Cardiac muscle cell (in vitro differentiated cells and primary cell): ENCODE measurements around the gene PSMD5. TPM values are rescaled to one million over a fixed set of nuclear protein-coding genes. Genes with fewer than 3 reads are reported as not detected.

Experiments
- DNase-seq, 2 donors: peaks; one replicate each; pipeline versions ENCODE4 v3.0.0 to v3.0.0-alpha.2; 2010 to 2017; ENCODE audit warnings: low read depth in 1 of 2, low spot score in 1 of 2
- H3K27ac ChIP-seq: fragments of 200-600 bp; sonication (generic); 2 replicates; pipeline ENCODE4 v1.5.1; 2016
- H3K27me3 ChIP-seq: fragments of 200-600 bp; sonication (generic); 2 replicates; pipeline ENCODE4 v1.6.0; 2016; ENCODE audit warnings: control low read depth
- H3K36me3 ChIP-seq: fragments of 200-600 bp; sonication (generic); 2 replicates; pipeline ENCODE4 v1.5.1; 2016; ENCODE audit warnings: control low read depth
- H3K4me1 ChIP-seq: fragments of 200-600 bp; sonication (generic); 2 replicates; pipeline ENCODE4 v1.8.1; 2017; ENCODE audit warnings: low read depth, mild to moderate bottlenecking, mixed run types
- H3K4me3 ChIP-seq: fragments of 200-600 bp; sonication (generic); 2 replicates; pipeline ENCODE4 v1.5.1; 2016; ENCODE audit warnings: mild to moderate bottlenecking
- H3K9me3 ChIP-seq: fragments of 200-600 bp; sonication (generic); 2 replicates; pipeline ENCODE4 v1.5.1; 2017; ENCODE audit warnings: low read depth, mild to moderate bottlenecking, control low read depth
- polyA plus RNA-seq: library from polyadenylated mRNA; unstranded; fragments of >200 nt; fragmentation: Nextera tagmentation; extraction: Ambion mirVana; gene quantifications from 2 replicates; pipeline ENCODE4 v1.2.1, GENCODE V29; 2016
- total RNA-seq: library from RNA; depleted of rRNA; stranded (reverse); fragments of >200 nt; gene quantifications from 2 replicates; pipeline ENCODE4 v1.2.3, GENCODE V29; 2016
- TF ChIP-seq, protein P1 (sequence below): IDR thresholded peaks from 2 replicates; pipeline ENCODE4 v1.5.1; 2012; ENCODE audit warnings: low read depth, mild to moderate bottlenecking, low read length

Gene PSMD5
- total and polyA plus RNA-seq, 2 experiments from 2014 or later: 16.0 to 25.3 TPM

DNA sequence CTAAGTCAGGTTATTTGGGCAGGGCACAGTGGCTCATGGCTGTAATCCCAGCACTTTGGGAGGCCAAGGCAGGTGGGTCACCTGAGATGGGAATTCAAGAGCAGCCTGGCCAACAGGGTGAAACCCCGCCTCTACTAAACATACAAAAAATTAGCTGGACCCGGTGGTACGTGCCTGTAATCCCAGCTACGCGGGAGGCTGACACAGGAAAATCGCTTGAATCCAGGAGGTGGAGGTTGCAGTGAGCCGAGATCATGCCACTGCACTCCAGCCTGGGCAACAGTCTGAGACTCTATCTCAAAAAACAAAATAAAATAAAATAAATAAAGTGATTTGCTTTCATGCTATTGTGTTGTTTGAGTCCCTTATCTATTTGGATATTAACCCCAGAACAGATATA is 41.3 kb downstream of the PSMD5 start:
- Histone ChIP-seq H3K27me3 (no peaks in the 10 kb centered on the region), H3K4me1 (no peaks in the 10 kb centered on the region), H3K27ac (no peak overlapping the region), H3K4me3 (no peak overlapping the region), H3K36me3 (no peaks in the 10 kb centered on the region), H3K9me3 (no peaks in the 10 kb centered on the region)
- DNase-seq: no peak
- TF ChIP-seq, protein P1, sequence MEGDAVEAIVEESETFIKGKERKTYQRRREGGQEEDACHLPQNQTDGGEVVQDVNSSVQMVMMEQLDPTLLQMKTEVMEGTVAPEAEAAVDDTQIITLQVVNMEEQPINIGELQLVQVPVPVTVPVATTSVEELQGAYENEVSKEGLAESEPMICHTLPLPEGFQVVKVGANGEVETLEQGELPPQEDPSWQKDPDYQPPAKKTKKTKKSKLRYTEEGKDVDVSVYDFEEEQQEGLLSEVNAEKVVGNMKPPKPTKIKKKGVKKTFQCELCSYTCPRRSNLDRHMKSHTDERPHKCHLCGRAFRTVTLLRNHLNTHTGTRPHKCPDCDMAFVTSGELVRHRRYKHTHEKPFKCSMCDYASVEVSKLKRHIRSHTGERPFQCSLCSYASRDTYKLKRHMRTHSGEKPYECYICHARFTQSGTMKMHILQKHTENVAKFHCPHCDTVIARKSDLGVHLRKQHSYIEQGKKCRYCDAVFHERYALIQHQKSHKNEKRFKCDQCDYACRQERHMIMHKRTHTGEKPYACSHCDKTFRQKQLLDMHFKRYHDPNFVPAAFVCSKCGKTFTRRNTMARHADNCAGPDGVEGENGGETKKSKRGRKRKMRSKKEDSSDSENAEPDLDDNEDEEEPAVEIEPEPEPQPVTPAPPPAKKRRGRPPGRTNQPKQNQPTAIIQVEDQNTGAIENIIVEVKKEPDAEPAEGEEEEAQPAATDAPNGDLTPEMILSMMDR: no peak

DNA sequence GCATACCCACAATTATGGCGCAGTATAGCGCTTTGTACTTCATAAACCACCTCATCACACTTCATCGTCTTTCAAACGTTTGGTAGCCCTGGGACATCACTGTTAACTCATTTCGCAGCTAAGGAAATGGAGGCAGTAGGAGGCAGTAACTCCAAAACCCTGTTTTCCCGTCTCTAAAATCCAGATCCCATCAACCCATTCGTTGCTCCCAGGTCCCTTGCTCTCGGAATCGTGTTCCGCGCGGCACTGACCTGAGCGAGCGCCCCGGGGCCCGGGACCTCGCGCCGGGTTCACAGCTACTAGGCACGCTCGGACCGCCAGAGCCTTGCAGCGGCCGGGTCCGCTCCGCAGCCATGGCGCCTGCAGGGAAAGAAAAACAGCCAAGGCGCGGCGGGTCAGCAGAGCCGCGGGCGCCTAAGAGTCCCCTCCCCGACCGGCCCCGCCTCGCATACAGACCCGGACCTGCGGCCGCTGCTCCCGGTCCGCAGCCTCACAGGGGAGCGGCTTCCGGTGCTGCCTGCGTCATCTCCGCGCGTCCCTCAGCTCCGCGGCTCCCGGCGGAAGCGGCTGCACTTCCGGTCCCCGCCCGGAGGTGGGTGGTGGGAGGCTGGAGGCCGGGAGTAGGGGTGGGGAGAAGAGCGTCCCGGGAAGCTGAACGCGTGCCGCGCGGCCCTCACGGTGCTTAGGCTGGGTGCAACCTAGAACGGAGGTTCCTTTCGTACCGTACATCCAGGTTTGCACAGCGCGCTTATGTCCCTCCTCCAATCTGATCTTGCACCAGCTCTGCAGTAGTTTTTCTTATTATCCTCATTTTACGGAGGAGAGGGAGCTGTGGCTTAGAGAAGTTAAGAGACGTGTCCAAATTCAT is 49.6 kb downstream of the PSMD5 start, which contains the start of gene FBXW2:
Gene FBXW2 (minus strand): TSS at position 519 of the 868 bp plus-strand sequence. CDS start 5,158 bp downstream, outside the sequence.
- peak within 1 kb of the TSS; percentile 94 for H3K4me3 ChIP-seq
- H3K4me1 ChIP-seq: peaks cover 11% of the 10 kb centered on the region
- H3K9me3 ChIP-seq: no peaks in the 10 kb centered on the region
- TF ChIP-seq, protein P1: no peak
- peak within 1 kb of the TSS; percentile 89 for H3K27ac ChIP-seq
- no peaks in the 10 kb centered on the region for H3K27me3 ChIP-seq
- H3K36me3 ChIP-seq: no peaks in the 10 kb centered on the region
- peak; percentile 94 for DNase-seq

DNA sequence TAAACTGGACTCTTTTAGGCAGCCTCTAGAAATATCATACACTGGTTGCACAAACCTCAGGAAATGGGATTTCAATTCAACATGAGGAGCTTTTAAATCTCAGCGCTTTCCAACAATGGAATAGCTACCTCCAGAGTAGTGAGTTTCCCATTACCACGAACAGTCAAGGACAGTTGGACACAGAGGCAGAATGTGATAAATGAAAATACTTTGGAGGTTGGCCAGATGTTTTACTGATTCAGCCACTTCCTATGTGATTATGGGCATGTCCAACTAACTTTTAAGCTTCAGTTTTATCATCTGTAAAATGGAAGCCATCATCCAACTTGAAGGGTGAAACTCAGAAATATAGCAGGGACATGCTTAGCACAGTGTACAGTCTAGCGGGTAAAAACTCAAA is 51.6 kb downstream of the PSMD5 start:
- Histone ChIP-seq H3K4me1 (peaks cover 11% of the 10 kb centered on the region), H3K4me3 (no peak overlapping the region), H3K27ac (no peak overlapping the region), H3K27me3 (no peaks in the 10 kb centered on the region), H3K36me3 (peaks cover 14% of the 10 kb centered on the region), H3K9me3 (no peaks in the 10 kb centered on the region)
- TF ChIP-seq, protein P1: no peak
- DNase-seq: peak in 1 of 2 donors; percentile 18

DNA sequence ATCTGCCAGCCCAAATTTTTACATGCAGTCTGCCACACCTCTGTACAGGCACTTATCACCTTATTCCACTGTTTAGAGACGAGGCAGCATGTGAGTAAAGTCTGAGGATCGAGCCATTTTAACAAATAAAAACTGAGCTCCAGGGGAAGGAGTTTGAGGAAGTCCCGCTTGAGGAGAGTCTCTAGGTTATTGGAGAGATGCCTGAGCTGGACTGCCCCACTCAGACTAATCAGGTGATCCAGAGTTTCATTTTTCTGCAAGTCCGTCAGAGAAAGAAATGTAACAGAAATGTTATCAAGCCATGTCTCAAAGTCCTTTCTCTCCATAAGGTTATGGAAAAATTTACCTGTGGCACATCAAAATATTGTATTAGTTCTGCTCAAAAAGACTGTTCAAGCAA is 54.8 kb downstream of the PSMD5 start:
- H3K9me3 ChIP-seq: no peaks in the 10 kb centered on the region
- no peak overlapping the region for H3K27ac ChIP-seq
- H3K4me3 ChIP-seq: no peak overlapping the region
- no peaks in the 10 kb centered on the region for H3K27me3 ChIP-seq
- DNase-seq: no peak
- peaks cover 11% of the 10 kb centered on the region for H3K4me1 ChIP-seq
- H3K36me3 ChIP-seq: peaks cover 16% of the 10 kb centered on the region
- TF ChIP-seq, protein P1: no peak

DNA sequence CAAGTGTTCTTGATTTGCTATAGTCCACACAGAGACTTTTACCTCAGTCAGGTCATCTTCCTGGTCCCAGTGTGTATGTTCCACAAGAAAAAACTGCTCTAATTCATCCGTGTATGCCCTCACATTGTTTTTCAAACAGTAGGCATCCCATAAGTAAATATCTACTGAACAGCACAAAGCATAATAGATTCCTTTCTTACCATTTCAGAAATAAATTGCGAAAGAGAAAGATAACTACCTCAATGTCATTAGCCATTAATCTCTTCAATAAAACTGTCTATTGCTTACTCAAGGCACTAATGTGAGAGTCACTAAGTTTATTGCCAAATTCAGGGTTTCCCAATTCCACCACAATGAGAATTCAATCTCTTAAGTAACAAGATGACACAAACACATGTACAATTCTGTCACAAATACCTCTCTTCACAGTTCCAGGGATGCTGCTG is 59.1 kb downstream of the PSMD5 start:
- TF ChIP-seq, protein P1: no peak
- Histone ChIP-seq H3K4me1 (no peaks in the 10 kb centered on the region), H3K9me3 (no peaks in the 10 kb centered on the region), H3K27me3 (no peaks in the 10 kb centered on the region), H3K27ac (no peak overlapping the region), H3K4me3 (no peak overlapping the region), H3K36me3 (peaks cover 16% of the 10 kb centered on the region)
- peak in 1 of 2 donors; percentile 64 for DNase-seq
